B cell (primary cell): ENCODE data around the gene ZNF57.

Source experiments
- EZH2 ChIP-seq: IDR thresholded peaks from 2 replicates; pipeline ENCODE4 v1.6.1; 2012; ENCODE audit warnings: borderline replicate concordance, low read depth, mild to moderate bottlenecking, moderate library complexity, low read length; ENCODE audit not compliant: insufficient read depth, poor library complexity, severe bottlenecking
- TF ChIP-seq, protein P1 (sequence below): fragments of 200-600 bp; IDR thresholded peaks from one replicate; pipeline ENCODE4 v1.8.0; 2022; ENCODE audit warnings: antibody characterized with exemption, mild to moderate bottlenecking

DNA sequence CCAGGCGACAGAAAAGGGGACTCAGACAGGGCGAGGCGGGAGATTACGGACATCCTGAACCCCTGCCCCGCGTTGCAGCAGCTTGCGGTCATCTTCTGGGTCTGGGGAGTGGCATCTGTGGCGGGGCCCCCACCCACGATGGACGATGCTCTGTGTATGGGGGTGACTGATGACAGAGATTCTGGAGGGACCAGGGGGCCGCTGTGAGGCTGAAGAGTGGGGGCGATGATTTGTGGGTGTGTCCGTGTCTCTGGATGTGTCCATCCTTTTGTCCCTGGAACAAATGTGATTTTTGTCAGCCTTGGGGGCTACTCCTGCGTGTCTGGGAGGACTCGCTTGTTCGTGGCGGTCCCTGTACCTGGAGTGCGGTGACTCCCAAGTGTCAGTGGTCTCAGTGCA lies 26.3 kb downstream of the ZNF57 start:
- TF ChIP-seq, protein P1, sequence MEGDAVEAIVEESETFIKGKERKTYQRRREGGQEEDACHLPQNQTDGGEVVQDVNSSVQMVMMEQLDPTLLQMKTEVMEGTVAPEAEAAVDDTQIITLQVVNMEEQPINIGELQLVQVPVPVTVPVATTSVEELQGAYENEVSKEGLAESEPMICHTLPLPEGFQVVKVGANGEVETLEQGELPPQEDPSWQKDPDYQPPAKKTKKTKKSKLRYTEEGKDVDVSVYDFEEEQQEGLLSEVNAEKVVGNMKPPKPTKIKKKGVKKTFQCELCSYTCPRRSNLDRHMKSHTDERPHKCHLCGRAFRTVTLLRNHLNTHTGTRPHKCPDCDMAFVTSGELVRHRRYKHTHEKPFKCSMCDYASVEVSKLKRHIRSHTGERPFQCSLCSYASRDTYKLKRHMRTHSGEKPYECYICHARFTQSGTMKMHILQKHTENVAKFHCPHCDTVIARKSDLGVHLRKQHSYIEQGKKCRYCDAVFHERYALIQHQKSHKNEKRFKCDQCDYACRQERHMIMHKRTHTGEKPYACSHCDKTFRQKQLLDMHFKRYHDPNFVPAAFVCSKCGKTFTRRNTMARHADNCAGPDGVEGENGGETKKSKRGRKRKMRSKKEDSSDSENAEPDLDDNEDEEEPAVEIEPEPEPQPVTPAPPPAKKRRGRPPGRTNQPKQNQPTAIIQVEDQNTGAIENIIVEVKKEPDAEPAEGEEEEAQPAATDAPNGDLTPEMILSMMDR = no peak
- TF ChIP-seq EZH2 = no peak
